HCT116 (cell line): ENCODE results near the gene JAK2. TPM values are rescaled to one million over a fixed set of nuclear protein-coding genes. Genes with fewer than 3 reads are reported as not detected.

Source experiments
- ATAC-seq: fragments of 200-7000 bp; cut with Tn5 transposase; 2 replicates; pipeline ENCODE4 v1.9.1; 2020; ENCODE audit warnings: mild to moderate bottlenecking, moderate library complexity
- BruUV-seq: library from RNA; stranded (reverse); fragments of 400-500 nt; replicated peaks from 2 replicates; lab custom pipeline; 2021; lab: Mats Ljungman, UMichigan
- CTCF ChIA-PET: fragments of 300-600 bp; sonication (Branson Sonifier 250); formaldehyde crosslinking; loops from one replicate; lab custom pipeline; 2021; ENCODE audit warnings: antibody characterized with exemption; lab: Charles Lee
- POLR2A ChIA-PET: fragments of 300-600, 350-600 bp; sonication (Branson Sonifier 250); formaldehyde crosslinking; loops from one replicate; lab custom pipeline; 2021; ENCODE audit warnings: antibody characterized with exemption; lab: Charles Lee
- RAD21 ChIA-PET, 2 experiments: fragments of 300-600 bp; sonication (Branson Sonifier 250); formaldehyde crosslinking; loops; one replicate each; lab custom pipeline; 2023; ENCODE audit warnings: low total read pairs in 2 of 2; ENCODE audit not compliant: uncharacterized antibody in 2 of 2, unreplicated experiment in 2 of 2, low non-redundant PET in 1 of 2; lab: Charles Lee
- DNase-seq: peaks from one replicate; pipeline ENCODE4 v3.0.0-alpha.2; 2010; ENCODE audit warnings: low read depth, low spot score
- H2AFZ ChIP-seq: fragments of 200-600 bp; shearing (Covaris generic), sonication (generic); 2 replicates; pipeline ENCODE4 v1.6.1; 2017; ENCODE audit warnings: low read depth, mixed run types, mixed read lengths, antibody characterized with exemption, low read length; ENCODE audit not compliant: poor library complexity, severe bottlenecking
- H3K27ac ChIP-seq: 2 replicates; pipeline ENCODE4 v1.5.1; 2012; ENCODE audit warnings: low read depth, low read length
- H3K27me3 ChIP-seq: fragments of 200-600 bp; sonication (generic); 2 replicates; pipeline ENCODE4 v1.6.1; 2016; ENCODE audit warnings: mixed run types, low read length, mixed read lengths; ENCODE audit not compliant: insufficient read depth
- H3K36me3 ChIP-seq, 2 experiments: fragments of 200-500 bp in 1 of 2; fragments of 200-600 bp in 1 of 2; sonication (Bioruptor generic) in 1 of 2; sonication (generic) in 1 of 2; 2 replicates each; pipeline versions ENCODE4 v1.5.1 to v1.6.1; 2014 to 2016; ENCODE audit warnings: low read length in 2 of 2, inconsistent platforms in 1 of 2, mixed read lengths in 1 of 2, mixed run types in 1 of 2; ENCODE audit not compliant: insufficient read depth in 2 of 2, control insufficient read depth in 1 of 2
- H3K4me1 ChIP-seq, 2 experiments: fragments of 200-600 bp in 1 of 2; sonication (generic) in 1 of 2; 2 replicates each; pipeline versions ENCODE4 v1.5.1 to v1.6.1; 2012 to 2017; ENCODE audit warnings: low read length in 2 of 2, inconsistent platforms in 1 of 2, mild to moderate bottlenecking in 1 of 2, mixed read lengths in 1 of 2, mixed run types in 1 of 2, moderate library complexity in 1 of 2; ENCODE audit not compliant: insufficient read depth in 2 of 2, control insufficient read depth in 1 of 2
- H3K4me2 ChIP-seq: fragments of 200-600 bp; sonication (generic); 2 replicates; pipeline ENCODE4 v1.6.1; 2017; ENCODE audit warnings: mixed run types, low read length, mixed read lengths
- H3K4me3 ChIP-seq, 2 experiments: fragments of 200-600 bp in 1 of 2; sonication (generic) in 1 of 2; replicated peaks in 1 of 2; 2 replicates each; pipeline ENCODE4 v1.5.1; 2011 to 2016; ENCODE audit warnings: low read length in 2 of 2, control low read depth in 1 of 2, low read depth in 1 of 2, mild to moderate bottlenecking in 1 of 2, mixed read lengths in 1 of 2, mixed run types in 1 of 2
- H3K79me2 ChIP-seq: fragments of 200-600 bp; sonication (generic); 2 replicates; pipeline ENCODE4 v1.6.1; 2017; ENCODE audit warnings: mild to moderate bottlenecking, mixed run types, low read length, moderate library complexity, mixed read lengths; ENCODE audit not compliant: insufficient read depth
- H3K9ac ChIP-seq: fragments of 200-600 bp; sonication (generic); 2 replicates; pipeline ENCODE4 v1.6.1; 2016; ENCODE audit warnings: low read length, mixed read lengths
- H3K9me2 ChIP-seq: fragments of 200-600 bp; sonication (generic), shearing (Covaris generic); 2 replicates; pipeline ENCODE4 v1.6.1; 2017; ENCODE audit warnings: mixed run types, mild to moderate bottlenecking, moderate library complexity; ENCODE audit not compliant: insufficient read depth
- H3K9me3 ChIP-seq, 2 experiments: fragments of 200-500 bp in 1 of 2; fragments of 200-600 bp in 1 of 2; sonication (Bioruptor generic) in 1 of 2; sonication (generic) in 1 of 2; 2 replicates each; pipeline ENCODE4 v1.6.1; 2014 to 2017; ENCODE audit warnings: low read length in 2 of 2, mixed read lengths in 2 of 2, inconsistent platforms in 1 of 2, low read depth in 1 of 2, mild to moderate bottlenecking in 1 of 2, mixed run types in 1 of 2, moderate library complexity in 1 of 2; ENCODE audit not compliant: control insufficient read depth in 1 of 2, insufficient read depth in 1 of 2
- H4K20me1 ChIP-seq: fragments of 200-600 bp; sonication (generic), shearing (Covaris generic); 2 replicates; pipeline ENCODE4 v1.6.1; 2017; ENCODE audit warnings: mixed run types, mild to moderate bottlenecking, moderate library complexity; ENCODE audit not compliant: insufficient read depth
- CBX3 ChIP-seq: IDR thresholded peaks from 2 replicates; pipeline ENCODE4 v1.6.1; 2012; ENCODE audit warnings: low read depth
- CTCF ChIP-seq, 3 experiments: fragments of 200-600 bp in 1 of 3; sonication (generic) in 1 of 3; IDR thresholded peaks in 2 of 3; conservative IDR thresholded peaks in 1 of 3; 2 replicates each; pipeline ENCODE4 v1.5.1; 2012 to 2017; ENCODE audit warnings: low read depth in 2 of 3, low read length in 2 of 3, antibody characterized with exemption in 1 of 3, borderline replicate concordance in 1 of 3, control low read depth in 1 of 3, mild to moderate bottlenecking in 1 of 3, mixed read lengths in 1 of 3, mixed run types in 1 of 3, moderate library complexity in 1 of 3; ENCODE audit not compliant: insufficient read depth in 1 of 3
- EGR1 ChIP-seq: IDR thresholded peaks from 2 replicates; pipeline ENCODE4 v1.6.1; 2012; ENCODE audit warnings: low read depth
- EZH2 ChIP-seq: fragments of 200-600 bp; sonication (generic); IDR thresholded peaks from 2 replicates; pipeline ENCODE4 v1.6.1; 2017; ENCODE audit warnings: antibody characterized with exemption, mixed run types
- JUND ChIP-seq: IDR thresholded peaks from 2 replicates; pipeline ENCODE4 v1.6.1; 2012
- MAX ChIP-seq: IDR thresholded peaks from 2 replicates; pipeline ENCODE4 v1.6.1; 2012
- POLR2A ChIP-seq: IDR thresholded peaks from 2 replicates; pipeline ENCODE4 v1.7.0; 2011; ENCODE audit warnings: borderline replicate concordance; ENCODE audit not compliant: insufficient read depth, insufficient read length; ENCODE audit errors: extremely low read depth
- POLR2AphosphoS5 ChIP-seq: IDR thresholded peaks from 2 replicates; pipeline ENCODE4 v1.6.1; 2011; ENCODE audit warnings: mild to moderate bottlenecking, low read depth, low read length, moderate library complexity
- RAD21 ChIP-seq: IDR thresholded peaks from 2 replicates; pipeline ENCODE4 v1.6.1; 2012; ENCODE audit warnings: low read depth, mild to moderate bottlenecking
- REST ChIP-seq: IDR thresholded peaks from 2 replicates; pipeline ENCODE4 v1.6.1; 2012; ENCODE audit warnings: low read depth
- SIN3A ChIP-seq: IDR thresholded peaks from 2 replicates; pipeline ENCODE4 v1.6.1; 2012; ENCODE audit warnings: low read depth
- SRF ChIP-seq: IDR thresholded peaks from 2 replicates; pipeline ENCODE4 v1.6.1; 2012; ENCODE audit warnings: low read depth
- TCF7L2 ChIP-seq: IDR thresholded peaks from 2 replicates; pipeline ENCODE4 v1.7.0; 2011; ENCODE audit warnings: borderline replicate concordance, inconsistent platforms; ENCODE audit not compliant: insufficient read depth, insufficient read length; ENCODE audit errors: extremely low read depth
- YY1 ChIP-seq: IDR thresholded peaks from 2 replicates; pipeline ENCODE4 v1.6.1; 2011; ENCODE audit warnings: low read length, low read depth, moderate library complexity, mild to moderate bottlenecking; ENCODE audit not compliant: insufficient replicate concordance; ENCODE audit errors: extremely low read depth
- ZFX ChIP-seq: fragments of 450-650 bp; IDR thresholded peaks from 2 replicates; pipeline ENCODE4 v1.6.1; 2017
- ZNF274 ChIP-seq: fragments of 200-500 bp; sonication (Bioruptor generic); IDR thresholded peaks from 2 replicates; pipeline ENCODE4 v1.6.1; 2014; ENCODE audit warnings: mild to moderate bottlenecking, low read depth, low read length, inconsistent platforms
- intact Hi-C: fragments of 100-400 bp; cut with micrococcal nuclease; formaldehyde crosslinking; loops from 2 replicates; pipeline ENCODE4 v1.10.0; 2022
- total RNA-seq: library from RNA; stranded (reverse); gene quantifications from one replicate; pipeline ENCODE4 v1.2.1, GENCODE V29; 2021; ENCODE audit not compliant: unreplicated experiment

Gene JAK2
- total RNA-seq, 1 experiment from 2014 or later, result 4.6 TPM

- H3K79me2 ChIP-seq, result no peaks in the 10 kb centered on the region
- TF ChIP-seq SRF (no peak), ZNF274 (no peak), CTCF (IDR thresholded peaks at IDR 0.05 in 2 of 3, conservative IDR thresholded peaks at IDR 0.05 in 1 of 3; ENCODE audit: borderline replicate concordance in 1 of 3, insufficient read depth in 1 of 3, low read depth in 2 of 3, low read length in 2 of 3) (no peak), EGR1 (no peak), RAD21 (no peak), JUND (no peak), POLR2A (no peak), YY1 (no peak), ZFX (no peak), SIN3A (no peak), REST (no peak), CBX3 (no peak), MAX (no peak), TCF7L2 (no peak), POLR2AphosphoS5 (no peak), EZH2 (no peak)
- TF ChIP-seq, all 23 proteins: peak for 0
- ATAC-seq (no peak), DNase-seq (no peak)
- H3K4me3 ChIP-seq, result no peak overlapping the region
- H3K36me3 ChIP-seq, result no peaks in the 10 kb centered on the region
- H2AFZ ChIP-seq, result no peak overlapping the region
- H3K9me3 ChIP-seq, result no peaks in the 10 kb centered on the region
- POLR2A ChIA-PET, result no interaction called here
- RAD21 ChIA-PET, result no interaction called here
- no peaks in the 10 kb centered on the region for H3K4me1 ChIP-seq
- H3K27me3 ChIP-seq, result no peaks in the 10 kb centered on the region
- H3K9me2 ChIP-seq, result no peaks in the 10 kb centered on the region
- BruUV-seq, result no TSS peak
- no peak overlapping the region for H3K27ac ChIP-seq
- no peak overlapping the region for H3K9ac ChIP-seq
- CTCF ChIA-PET, result interaction anchor here (1.2 kb wide), 1 partner anchor 14 kb away, joined by 3 read pairs; no protein-coding TSS in a partner anchor
- intact Hi-C loops, result no loop called here
- no peaks in the 10 kb centered on the region for H4K20me1 ChIP-seq
- no peak overlapping the region for H3K4me2 ChIP-seq
Observed at GRCh38 chr9:4973902-4974301, 11.2 kb upstream of the JAK2 start.
